T-helper 1 cell (primary cell): Measurements from ENCODE around the gene HAO2.
"Not testable (repeated sequence)": the region's sequence is repeated elsewhere in the genome, so short reads cannot be mapped to it uniquely, and the experiment has no call there.

Experiments
- DNase-seq, 5 donors: peaks; one replicate each; pipeline ENCODE4 v3.0.0-alpha.2; 2012 to 2020
- total RNA-seq, 4 donors: gene quantifications; one replicate each; lab custom pipeline; 2026; lab: John Stamatoyannopoulos, UW

Gene HAO2
- 0 reads per million in 4 donors for total RNA-seq

- DNase-seq: no peak
Observed at GRCh38 chr1:119368554-119368953, at the start of gene HAO2. Gene HAO2, plus strand, starts transcription at chr1:119368785. Its CDS starts 12,301 bp downstream, at chr1:119381086.

GRCh38 chr1:119320100-119320499, 48.5 kb upstream of the HAO2 start:
- no peak for DNase-seq

DNA sequence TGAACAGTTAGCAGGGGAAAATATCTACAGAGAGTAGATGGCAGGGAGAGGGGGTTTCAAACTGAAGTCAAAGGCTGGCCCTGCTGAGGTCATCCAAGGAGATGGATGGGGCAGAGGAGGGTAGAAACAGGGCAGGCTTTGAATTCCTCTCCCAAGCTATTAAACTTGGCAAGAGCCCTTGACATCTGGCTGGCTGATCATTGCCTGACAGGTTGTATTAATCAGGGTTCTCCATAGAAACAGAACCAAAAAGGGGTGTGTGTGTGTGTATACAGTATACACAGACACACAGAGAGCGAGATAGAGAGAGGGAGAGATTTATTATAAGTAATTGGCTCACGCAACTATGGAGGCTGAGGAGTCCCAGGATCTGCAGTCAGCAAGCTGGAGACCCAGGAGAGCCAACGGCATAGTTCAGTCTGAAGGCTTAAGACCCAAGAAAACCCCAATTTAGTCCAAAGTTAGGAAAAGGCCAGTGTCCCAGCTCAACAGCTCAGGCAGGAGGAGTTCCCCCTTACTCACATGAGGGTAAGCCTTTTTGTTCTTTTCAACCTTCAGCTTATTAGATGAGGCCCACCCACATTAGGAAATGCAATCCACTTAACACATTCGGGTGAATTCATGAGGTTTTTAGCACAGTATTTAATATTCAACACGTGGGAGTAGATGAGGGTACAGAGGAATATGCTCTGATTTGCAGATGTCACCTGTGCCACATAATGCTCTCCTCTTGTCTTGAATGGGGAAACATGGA, 46.7 kb upstream of the HAO2 start:
- no peak for DNase-seq

DNA sequence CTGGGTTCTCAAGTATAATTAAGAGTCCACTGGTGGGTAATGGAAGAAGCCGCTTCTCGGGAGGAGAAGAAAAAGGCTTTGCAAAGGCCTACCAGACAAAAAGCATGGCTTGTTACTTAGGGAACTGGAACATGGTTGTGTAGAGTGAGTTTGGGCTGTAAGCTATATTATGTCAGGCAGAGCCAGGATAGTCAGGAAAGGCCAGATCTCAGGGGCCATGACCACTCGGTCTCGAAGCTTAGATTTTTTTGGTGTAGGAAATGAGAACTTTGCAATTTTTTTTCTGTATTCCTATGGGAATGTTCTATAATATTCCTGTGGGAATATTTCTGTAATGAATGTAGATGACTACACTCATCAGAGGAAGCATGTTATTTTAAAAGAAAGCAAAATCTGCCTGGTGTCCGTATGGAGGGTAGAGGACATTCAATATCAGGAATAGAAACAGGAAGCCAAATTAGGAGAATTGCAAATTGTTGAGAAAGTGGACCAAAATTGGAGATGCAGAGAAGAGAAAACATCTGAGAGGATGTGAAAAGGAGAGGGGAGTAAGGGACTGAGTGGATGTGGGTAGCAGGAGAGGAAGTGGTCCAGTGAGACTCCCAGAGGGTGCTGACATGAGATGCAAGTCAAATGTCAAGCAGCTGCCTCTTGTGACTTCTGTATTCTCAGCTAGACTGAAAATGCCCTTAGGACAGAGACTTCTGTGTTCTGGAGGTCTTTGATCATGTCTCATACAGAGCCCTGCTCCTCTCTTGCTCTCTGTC, 45.2 kb upstream of the HAO2 start:
- DNase-seq: peak in 1 of 5 donors; percentile 13

DNA sequence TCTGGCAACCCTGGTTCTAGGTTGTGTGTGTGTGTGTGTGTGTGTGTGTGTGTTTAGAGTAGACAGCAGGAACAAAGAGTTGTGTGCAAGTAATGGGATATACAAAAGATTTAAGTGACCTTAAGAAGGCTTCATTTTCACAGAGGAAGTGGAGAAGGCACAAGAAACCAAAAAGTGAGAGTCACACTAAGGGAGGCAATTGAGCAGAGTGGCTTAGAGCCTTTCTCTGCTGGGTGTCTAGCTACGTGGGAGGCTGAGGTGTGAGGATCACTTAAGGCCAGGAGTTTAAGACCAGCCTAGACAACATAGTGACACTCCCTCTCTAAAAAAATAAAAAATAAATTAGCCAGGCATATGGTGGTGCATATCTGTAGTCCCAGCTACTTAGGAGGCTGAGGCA, 44.4 kb upstream of the HAO2 start:
- DNase-seq: no peak

DNA sequence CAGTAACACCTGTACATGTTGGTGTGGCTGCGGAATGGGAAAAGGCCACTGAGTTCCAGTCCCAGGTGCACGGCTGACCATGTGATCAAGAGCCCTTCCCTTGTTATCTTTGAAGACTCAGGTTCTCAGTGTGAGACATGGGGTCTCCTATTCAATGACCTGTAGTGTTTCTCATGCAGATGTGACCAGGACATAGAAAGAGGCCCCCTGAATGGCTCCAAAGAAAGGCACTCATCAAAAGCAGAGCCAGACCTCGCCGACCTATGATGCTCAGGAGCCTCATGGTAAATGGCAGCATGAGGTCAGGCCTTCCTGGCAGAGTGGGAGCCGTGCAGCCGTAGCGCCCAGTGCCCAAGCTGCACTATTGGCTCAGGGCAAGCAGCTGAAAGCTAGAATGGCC, 42.3 kb upstream of the HAO2 start:
- DNase-seq: no peak

GRCh38 chr1:119327094-119327449, 41.5 kb upstream of the HAO2 start:
- DNase-seq: no peak

DNA sequence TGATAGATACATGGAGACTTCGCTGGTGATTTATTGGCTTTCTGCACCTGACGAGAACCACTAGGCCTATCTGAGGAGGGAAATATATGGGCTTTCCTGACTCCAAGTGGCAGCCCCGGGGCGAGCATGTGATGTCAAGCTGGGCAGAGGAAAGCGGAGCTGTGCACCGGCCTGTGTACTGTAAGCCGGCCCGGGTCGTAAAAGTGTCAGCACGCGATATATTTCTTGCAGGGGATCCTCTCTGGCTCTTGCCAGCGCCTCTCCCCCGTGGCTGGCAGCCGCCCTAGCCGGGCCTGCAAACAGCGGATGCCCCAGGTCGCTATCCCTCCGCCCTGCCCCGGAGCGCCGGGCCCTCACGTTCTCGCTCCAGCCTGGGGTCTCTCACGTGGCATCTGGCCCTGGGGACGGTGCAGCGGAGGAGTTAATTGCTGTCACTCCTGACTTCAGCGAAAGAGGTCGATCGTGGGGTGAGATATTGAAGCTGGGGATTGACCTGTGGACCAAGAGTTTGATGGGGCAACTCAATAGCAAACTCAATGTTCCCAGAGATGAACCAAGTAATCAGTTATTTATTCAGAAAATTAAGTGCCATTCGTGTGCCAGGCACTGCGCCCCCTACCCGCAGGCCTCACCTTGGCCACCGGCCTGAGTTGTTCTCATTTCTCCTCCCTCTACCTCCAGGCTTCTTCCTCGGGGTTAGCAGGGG, 41.0 kb upstream of the HAO2 start:
- DNase-seq: peak in 1 of 5 donors; percentile 14

- DNase-seq: no peak
Observed at GRCh38 chr1:119329541-119330461, 38.8 kb upstream of the HAO2 start.

- no peak for DNase-seq
Observed at GRCh38 chr1:119330466-119331189, 38.0 kb upstream of the HAO2 start.

DNA sequence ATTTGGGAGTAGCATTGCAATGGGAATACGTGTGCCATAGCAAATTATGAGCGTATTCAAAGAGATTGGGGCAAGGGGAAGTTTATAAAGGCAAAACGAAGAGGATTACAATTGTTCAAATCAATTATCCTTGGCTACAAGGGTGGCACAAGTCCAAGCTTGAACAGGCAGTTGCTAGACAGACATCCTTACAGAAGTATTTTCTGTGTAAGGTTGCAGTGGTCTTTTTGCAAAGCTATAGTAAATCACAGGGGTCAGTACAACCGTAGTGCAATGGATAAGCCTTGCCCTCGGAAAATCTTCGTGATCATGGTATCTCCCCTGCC, 37.4 kb upstream of the HAO2 start:
- DNase-seq: no peak

GRCh38 chr1:119331915-119332314, 36.7 kb upstream of the HAO2 start:
- DNase-seq: no peak

DNA sequence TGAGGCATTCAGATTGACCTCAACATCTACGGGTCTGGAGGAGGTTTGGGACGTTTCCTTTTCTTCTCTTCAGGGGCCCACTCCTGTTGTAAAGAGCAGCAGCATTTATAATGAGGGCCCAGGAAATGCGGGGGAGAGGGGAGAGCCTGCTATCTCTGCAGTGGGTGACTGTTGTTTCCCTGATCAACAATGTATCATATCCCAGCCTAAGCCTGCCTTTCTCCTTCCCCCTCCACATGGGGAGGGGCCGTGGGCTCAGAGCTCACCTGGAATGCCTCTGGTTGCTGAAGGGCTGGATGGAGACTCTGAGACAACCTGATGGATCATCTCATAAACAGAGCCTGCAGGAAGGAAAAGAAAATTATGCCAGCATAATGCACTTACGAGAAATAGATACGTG, 36.0 kb upstream of the HAO2 start:
- no peak for DNase-seq

DNA sequence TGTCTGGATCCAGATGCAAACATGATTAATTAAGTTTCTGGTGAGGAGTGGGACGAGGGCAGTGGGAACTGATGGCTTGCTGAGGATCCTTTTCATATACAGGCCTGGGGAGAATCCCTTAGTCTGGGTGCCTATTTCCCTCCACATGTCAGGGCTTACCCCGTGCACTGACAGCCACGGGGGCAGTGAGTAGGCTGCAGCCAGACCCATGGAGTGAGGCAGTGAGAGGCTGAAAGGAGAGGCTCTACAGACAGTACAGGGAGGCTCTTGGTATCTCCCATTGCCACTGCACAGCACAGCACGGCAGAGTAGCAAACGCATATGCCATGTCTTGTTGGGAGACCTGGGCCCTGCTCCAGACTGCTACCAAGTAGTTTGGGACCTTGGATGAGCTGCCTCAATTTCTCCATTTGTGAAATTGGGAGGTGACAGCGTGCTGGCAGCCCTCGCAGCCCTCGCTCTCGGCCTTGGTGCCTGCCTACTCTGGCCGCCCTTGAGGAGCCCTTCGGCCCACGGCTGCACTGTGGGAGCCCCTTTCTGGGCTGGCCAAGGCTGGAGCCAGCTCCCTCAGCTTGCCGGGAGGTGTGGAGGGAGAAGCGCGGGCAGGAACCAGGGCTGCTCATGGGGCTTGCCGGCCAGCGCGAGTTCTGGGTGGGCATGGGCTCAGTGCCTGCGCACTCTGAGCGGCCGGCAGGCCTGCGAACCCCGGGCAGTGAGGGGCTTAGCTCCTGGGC, 35.3 kb upstream of the HAO2 start:
- no peak for DNase-seq

- DNase-seq: not testable (repeated sequence)
Observed at GRCh38 chr1:119333897-119334250, 34.7 kb upstream of the HAO2 start.

GRCh38 chr1:119336848-119337247, 31.7 kb upstream of the HAO2 start:
- no peak for DNase-seq

DNA sequence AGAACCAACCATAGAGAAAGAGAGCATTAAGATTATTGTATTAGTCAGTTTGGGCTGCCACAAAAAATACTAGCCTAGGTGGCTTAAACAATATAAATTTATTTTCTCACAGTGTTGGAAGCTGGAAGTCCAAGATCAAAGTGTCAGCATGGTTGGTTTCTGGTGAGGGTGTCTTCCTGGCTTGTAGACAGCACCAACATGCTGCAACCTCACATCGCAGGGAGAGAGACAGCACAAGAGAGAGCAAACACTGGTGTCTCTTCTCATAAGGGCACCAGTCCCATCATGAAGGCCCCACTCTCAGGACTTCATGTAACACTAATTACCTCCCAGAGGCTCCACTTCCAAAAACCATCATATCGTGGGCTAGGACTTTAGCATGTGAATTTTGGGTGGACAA, 30.6 kb upstream of the HAO2 start:
- no peak for DNase-seq

GRCh38 chr1:119338757-119339156, 29.8 kb upstream of the HAO2 start:
- DNase-seq: no peak

DNA sequence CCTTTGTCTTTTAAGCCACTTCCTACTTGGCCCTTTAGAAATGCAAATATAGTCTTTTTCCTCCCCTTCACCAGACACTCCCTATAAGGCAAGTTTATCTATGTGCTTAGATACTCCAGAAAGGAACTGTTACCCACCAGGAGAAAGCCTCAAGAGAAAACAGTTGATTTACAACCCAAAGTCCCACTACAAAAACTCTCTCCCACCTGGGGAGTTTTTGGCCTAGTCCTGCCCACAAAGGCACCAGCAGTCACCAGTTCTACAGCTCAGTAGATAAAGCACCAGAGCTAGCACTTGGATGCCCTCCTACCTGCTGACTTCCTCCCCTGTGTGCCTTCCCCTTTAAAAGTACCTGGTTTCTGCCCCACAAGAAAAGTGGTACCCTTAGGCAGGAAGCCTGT, 27.7 kb upstream of the HAO2 start:
- no peak for DNase-seq

DNA sequence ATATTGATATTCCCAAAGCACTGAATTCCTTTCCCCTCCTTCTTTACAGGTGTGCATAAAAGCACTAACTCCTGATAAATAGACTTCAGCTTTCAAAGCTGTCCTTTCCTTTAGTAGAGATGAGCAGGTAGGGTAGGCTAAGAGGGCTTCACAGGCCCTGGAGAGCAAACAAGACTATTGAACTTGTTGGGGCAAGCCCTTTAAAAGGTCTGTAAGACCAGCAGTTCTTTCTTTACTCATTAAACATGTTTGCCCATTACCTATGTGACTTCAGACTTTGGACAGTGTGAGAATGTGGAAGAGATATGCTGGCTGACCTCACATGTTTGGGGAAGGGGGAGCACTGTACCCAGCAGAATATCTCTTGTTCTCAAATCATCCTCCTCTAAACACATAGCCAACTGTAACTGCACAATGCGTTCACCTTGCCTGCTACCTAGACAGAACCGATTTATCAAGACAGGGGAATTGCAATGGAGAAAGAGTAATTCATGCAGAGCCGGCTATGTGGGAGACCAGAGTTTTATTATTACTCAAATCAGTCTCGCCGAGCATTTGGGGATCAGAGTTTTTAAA, 27.1 kb upstream of the HAO2 start:
- no peak for DNase-seq

DNA sequence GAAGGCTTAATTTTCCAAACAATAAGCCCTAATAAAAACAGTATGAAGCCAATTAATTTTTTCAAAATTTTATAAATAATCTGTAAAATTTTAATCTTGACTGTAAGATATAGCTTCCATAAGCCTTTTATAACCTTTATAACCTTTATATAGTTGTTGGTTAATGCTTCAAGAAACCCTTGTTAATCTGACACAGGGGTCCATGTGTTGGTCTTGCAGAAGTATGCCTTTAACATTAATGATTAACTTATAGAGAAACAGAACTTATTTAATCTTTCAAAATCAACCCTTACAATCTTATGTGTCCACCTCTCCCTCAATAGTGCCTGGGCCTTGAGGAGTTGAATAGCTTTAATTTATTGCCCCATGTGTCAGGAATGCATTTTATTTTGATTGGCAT, 23.2 kb upstream of the HAO2 start:
- DNase-seq: no peak
